NCI-H2196 (cell line): ENCODE results near the gene ELF1.
"Not testable (repeated sequence)": the region's sequence is repeated elsewhere in the genome, so short reads cannot be mapped to it uniquely, and the experiment has no call there.

Source experiments
- DNase-seq: peaks from one replicate; lab custom pipeline; 2025; ENCODE audit not compliant: unreplicated experiment; lab: John Stamatoyannopoulos, UW

Gene ELF1

GRCh38 chr13:40941581-40941980 is 77.5 kb downstream of the ELF1 start:
- DNase-seq: no peak

GRCh38 chr13:40940841-40941240 is 78.3 kb downstream of the ELF1 start:
- DNase-seq: no peak

DNA sequence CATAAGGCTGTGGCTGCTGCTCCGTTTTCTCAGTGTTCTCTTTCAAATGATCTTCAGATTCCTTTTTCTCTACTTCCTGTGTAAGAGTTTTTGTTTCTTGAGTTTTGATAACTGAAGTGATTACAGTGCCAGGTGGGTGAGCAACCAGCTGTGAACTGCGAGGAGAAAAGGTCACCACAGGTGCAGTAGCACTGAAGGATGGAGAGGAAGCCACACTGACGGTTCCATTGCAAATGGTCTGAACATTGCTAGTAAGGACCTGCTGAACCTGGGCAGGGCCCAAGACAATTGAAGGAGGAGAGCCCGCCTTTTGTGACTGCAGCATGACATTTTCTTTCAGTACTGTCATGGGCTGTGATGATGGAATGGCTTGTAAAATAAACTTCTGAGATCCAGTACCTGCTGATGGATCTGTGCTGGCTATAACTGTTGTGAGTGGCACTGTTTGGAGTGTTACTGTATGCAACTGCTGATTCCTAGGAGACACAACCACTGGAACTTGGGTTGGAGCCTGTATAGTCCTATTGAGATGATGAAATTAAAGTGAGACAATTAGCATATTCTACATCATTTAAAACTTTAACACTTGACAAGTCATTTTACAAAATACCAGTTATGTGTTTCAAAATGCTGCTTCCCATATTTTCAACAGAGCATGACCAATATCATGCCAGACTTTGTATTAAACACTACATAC is 85.5 kb downstream of the ELF1 start:
- no peak for DNase-seq

- DNase-seq: no peak
These were observed 86.9 kb downstream of the ELF1 start for GRCh38 chr13:40932252-40932651.

GRCh38 chr13:40931719-40932118 is 87.4 kb downstream of the ELF1 start:
- no peak for DNase-seq

GRCh38 chr13:40929883-40930282 is 89.2 kb downstream of the ELF1 start:
- DNase-seq: not testable (repeated sequence)

DNA sequence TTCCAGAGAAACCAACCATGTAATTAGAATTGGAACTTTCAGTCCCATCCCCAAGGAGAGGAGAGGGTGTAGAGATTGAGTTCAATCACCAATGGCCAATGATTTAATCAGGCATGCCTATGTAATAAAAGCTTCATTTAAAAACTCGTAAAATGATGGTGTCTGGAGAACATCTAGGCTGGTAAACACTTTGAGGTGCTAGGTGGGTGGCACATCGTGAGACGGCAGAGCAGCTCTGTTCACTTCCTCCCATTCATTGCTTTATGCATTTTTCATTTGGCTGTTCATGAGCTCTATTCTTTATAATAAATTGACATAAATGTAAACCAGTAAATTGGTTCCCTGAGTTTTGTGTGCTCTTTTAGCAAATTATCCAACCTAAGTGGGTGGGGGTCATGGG is 90.1 kb downstream of the ELF1 start:
- DNase-seq: no peak

DNA sequence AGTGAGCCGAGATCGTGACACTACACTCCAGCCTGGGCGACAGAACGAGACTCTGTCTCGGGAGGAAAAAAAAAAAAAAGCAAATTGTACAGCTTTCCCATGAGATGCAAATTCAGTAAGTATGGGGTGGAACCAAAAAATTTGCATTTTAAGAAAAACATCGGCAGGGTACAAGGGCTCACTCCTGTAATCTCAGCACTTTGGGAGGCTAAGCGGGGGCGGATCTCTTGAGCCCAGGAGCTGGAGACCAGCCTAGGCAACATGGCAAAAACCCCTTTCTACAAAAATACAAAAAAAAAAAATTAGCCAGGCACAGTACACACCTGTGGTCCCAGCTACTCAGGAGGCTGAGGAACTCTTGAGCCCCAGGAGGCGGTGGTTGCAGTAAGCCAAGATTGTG is 91.2 kb downstream of the ELF1 start:
- no peak for DNase-seq

- DNase-seq: no peak
These were observed 95.2 kb downstream of the ELF1 start for GRCh38 chr13:40923867-40924266.

GRCh38 chr13:40922437-40923040 is 96.6 kb downstream of the ELF1 start:
- no peak for DNase-seq

GRCh38 chr13:40920826-40921225 is 98.3 kb downstream of the ELF1 start:
- DNase-seq: no peak

GRCh38 chr13:40919901-40920300 is 99.2 kb downstream of the ELF1 start:
- DNase-seq: not testable (repeated sequence)

DNA sequence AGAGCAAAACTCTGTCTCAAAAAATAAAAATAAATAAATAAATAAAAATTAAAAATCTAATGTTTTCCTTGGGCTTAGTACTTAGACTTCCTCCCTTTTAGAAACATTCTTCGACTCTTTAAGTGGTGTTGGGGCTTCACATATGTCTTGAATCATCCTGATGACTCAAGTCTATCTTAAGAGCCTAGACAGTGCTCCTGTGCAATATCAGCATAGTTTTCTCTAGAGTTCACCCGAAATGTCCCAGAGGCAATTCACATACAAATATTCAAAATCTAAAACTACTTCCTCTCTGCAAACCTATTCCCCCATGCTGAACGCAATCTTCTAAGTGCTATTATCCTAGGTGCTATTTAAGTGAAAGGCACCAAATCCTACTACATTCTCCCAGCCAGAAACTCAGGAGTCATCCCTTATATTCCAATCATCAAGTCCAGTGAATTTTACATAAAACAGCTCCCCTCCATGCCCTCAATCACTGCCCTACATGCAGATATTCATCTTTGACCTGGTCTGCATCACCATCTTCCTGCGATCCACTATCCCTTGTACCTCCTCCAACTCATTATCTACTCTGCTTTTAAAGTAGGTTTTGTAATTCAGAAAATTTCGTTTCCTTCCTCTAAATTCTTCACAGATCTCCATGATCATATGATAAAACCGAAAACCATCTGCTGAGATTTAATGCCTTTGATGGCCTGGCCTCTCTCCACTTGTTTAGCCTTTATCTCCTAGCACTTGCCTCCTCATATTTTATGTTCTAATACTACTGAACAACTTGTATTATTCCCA is 102.7 kb downstream of the ELF1 start:
- DNase-seq: no peak

DNA sequence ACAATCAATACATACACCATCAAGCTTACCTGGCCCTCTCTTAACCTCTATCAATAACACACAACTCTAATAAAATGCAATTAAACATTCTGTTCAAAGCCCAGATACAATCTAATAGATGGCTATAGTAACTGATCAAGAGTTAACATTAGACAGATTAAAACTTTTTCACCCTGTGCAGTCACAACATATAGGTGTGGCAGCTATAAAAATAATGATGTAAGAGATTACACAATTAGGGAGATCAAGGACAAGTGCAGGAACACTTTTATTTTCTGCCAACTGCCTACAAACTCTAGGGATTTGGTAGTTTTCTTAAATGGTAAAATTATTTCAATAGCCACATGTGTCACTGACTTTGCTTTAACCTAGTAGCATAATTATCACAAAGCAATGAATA is 104.3 kb downstream of the ELF1 start:
- not testable (repeated sequence) for DNase-seq

- no peak for DNase-seq
These were observed 107.8 kb downstream of the ELF1 start for GRCh38 chr13:40911341-40911740.

DNA sequence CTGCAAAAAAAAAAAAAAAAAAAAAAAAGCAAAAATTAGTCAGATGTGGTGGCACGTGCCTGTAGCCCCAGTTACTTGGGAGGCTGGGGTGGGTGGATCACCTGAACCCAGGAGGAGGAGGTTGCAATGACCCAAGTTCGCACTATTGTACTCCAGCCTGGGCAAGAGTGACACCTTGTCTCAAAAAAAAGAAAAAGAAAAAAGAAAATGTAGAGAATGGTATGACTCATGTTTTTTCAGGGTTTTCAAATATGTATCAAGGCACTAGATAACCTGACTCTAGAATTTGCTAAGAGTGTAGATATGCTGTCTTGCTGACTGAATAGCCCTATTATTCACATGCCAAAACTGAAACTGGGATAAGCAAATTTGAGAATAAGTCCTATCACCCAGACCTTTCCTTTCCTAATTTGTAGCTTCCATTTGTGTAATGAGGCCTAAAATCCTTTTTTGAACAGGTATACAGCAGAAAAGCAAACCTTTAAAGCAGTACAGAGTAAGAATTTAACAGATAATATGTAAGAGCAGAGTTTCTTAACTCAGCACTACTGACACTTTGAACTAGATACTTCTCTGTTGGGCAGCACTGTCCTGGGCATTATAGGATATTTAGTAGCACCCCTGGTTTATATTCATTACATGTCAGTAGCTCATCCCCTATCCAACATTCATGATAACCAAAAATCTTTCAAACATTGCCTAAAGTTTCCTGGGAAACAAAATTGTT is 108.6 kb downstream of the ELF1 start:
- DNase-seq: no peak

- DNase-seq: not testable (repeated sequence)
These were observed 109.4 kb downstream of the ELF1 start for GRCh38 chr13:40909541-40910200.

DNA sequence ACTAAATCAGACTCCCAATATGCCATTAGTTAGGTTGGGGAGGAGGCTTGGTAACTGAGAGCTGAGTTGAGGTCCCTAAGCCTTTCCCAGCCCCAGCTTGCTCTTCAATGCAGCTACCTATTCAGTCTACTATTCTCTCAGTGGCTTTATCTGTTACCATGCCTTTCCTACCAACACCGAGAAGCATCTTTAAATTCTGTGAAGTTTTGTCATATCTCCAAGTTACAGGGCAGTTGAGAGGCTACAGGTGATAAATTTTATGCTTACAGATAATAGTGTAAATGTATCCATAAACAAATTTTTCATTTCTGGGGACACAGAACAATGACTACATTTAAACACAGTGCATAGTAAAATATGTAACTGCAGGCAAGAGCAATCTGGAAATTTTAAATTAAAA is 110.6 kb downstream of the ELF1 start:
- no peak for DNase-seq

GRCh38 chr13:40901032-40901431 is 118.1 kb downstream of the ELF1 start:
- DNase-seq: not testable (repeated sequence)

GRCh38 chr13:40900568-40900967 is 118.5 kb downstream of the ELF1 start:
- DNase-seq: not testable (repeated sequence)

DNA sequence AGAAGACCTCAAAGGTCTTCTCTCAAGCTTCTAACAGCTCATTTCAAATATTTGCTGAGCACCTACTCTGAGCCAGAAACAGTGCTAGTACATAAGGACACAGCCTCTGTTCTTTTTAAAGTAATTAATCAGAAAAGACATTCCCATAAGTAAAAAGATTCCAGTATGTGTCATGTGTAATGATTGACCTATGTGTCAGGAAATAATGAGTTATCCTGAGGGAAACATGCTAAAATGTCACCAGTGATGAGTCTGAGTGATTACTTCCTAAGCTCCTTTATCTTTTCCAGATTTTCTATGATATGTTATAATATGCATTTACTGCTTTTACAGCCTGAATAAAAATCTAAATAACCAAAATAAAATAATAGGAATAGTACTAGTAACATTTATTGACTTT is 122.1 kb downstream of the ELF1 start:
- DNase-seq: no peak
